ENCODE measurements around the gene ATP4B.

ATP4B gene

DNA sequence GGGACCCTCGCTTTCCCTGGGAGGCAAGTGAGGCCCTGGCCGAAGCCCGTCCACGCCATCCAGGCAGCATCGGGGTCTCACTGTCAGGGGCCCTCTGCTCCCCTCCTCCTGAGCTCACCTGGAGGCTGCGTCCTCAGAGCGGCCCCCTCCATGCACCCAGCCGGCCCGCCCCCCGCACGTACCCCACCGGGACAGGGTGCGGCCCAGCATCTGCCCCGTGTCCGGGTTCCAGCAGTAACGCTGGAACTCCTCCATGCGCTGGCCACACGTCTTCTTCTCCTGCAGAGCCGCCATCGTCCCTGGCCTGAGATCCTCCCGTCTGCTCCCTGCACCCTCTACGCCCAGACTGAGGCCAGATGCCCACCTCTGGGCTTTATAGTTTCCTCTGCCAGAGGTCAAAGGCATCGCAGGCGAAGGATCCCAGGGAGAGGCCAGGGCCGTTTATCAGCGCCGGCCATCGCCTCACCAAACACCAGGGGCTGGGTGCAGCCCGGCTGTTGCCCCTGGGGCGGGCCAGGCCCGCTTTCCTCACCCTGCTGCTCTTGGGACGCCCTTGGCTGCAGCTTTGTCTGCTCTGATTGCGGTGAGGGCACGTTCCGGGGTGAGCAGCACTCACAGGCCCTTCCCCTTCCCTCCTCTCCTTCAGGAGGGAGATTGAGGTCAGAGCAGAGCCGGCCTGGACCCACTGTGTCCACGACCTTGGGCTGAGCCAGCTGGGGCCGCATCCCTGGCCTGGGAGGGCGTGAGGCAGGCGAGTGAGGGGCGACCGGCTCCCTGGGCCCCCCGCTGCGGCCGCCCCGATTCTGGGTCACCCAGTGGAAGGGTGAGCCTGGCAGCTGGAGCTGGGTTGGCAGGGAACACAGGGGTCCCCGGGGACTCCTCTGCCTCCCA lies at the start of gene ATP4B:
ATP4B (minus strand) TSS at position 348 of the 891 bp plus-strand sequence; CDS start at position 294, 54 bp downstream.
- DNase-seq: no peak

DNA sequence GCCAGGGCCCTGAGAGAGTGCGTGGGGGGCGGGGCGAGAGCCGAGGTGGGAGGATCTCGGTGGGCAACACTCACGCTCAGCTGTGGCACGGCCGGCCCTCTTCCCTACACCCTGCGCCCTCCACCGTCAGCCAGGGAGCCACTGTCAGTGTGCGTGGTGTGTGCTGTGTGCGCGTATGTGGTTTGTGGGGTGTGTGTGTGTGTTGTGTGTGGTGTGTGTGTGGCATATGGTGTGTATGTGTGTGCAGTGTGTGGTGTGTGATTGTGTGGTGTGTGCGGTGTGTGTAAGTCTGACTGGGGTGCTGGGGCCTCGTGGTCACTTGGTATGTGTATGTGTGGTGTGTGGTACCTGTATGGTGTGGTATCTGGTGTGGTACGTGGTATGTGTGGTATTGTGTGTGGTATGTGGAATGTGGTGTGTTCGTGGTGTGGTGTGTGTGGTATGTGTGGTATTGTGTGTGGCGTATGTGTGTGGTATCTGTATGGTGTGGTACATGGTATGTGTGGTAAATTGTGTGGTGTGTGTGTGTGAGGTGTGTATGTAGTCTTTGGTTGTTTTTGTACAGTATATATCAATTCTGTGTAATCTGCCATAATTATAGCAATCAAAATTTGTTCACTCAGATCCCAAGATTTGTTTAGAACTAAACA lies 14.1 kb upstream of the ATP4B start:
- no peak for DNase-seq

DNA sequence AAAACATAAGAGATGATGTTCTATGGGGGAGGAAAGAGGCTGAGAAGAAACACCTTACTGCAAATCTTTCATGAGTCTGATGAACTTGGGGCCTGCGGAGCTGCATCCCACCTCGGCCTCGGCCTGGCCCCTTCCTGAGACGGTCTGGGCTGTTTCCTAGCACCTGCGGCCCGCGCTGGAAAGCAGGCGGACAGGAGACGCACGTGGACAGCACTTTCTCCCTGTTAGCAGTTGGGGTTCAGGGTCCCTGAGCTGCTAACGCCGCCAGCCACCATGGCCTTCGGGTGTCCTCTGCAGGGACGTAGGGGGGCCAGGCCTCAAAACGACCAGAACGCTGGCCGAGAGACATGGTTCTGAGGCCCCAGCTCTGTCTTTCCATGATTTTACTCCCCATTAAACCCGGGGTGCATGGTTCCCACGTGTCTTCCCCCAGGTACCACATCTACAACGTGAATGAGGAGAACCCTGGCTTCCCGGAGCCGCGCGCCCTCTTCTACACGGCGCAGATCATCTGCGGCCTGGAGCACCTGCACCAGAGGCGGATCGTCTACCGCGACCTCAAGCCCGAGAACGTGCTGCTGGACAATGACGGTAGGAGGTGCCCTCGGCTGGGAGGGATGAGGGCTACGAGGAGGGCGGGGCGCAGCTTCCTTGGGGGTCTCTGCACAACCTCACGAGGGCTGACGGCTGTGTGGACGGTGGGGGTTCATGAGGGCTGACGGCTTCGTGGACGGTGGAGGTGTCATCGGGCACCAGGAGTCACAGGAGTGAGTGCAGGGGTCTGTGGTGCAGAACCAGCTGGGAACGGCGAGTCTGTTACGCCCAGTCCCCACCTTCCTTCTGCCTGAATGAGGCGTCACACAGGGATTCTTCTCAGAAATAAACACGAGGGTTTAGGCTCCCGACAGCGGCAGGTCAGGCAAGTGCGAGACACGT lies 13.3 kb upstream of the ATP4B start:
- no peak for DNase-seq

DNA sequence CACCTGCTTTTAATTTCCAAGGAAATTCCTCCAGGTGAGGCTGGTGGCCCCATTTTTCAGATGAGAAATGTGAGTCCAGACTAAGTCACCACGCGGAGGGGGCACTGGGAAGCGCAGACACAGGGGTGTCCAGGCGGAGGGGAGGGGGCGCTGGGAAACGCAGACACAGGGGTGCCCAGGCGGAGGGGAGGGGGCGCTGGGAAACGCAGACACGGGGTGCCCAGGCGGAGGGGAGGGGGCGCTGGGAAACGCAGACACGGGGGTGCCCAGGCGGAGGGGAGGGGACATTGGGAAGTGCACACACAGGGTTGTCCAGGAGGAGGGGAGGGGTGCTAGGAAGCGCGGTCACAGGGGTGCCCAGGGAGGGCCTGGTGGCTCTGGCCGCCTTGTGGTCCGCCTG lies 12.5 kb upstream of the ATP4B start:
- no peak for DNase-seq

DNA sequence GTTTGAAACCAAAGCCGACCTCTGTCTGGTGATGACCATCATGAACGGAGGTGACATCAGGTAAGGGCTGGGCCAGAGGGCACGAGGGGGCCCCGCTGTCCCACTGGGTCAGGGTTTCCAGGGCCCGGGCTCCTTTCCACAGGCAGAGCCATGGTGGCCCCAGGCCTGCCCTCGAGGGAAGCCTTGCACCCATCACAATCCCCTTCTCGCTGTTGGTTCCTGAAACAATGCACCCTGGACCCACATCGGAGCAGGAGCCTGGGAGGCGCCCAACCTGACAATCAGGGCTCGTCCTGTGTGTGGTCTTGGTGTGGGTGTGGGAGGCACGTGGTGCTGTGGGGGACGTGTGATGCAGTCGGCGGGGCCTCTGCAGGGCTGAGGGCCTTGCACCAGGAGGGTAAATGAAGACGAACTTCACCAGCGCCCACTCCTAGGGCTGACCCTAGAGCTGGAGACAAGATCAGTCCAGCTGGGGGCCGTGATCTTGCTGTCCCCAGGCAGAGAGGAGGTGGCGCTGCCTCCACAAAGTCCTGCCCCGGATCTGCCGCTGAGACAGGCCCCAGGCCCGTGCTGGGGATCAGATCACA lies 11.8 kb upstream of the ATP4B start:
- no peak for DNase-seq

DNA sequence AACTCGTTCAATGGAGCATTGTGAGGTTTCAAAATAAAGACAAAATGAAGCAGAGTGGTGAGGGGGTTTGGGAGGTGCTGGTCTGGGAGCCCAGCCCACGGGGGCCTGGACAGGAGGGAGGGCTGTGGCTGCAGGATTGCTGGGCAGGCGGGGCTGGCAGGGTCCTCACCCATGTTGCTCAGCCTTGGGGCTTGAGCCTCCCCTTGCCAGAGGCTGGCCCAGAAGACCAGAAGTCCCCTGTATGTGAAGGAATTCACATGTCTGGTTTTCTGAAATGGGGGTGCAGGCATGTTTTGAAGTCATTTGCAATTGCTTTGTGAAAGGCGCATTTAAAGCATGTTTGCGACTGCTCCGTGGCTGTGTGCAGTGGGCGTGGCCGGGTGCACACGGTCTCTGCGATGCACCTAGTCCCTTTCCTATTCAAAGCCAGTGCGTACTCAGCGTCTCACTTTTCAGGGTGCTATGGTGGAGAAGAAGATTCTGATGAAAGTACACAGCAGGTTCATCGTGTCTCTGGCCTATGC lies 11.3 kb upstream of the ATP4B start:
- DNase-seq: no peak

DNA sequence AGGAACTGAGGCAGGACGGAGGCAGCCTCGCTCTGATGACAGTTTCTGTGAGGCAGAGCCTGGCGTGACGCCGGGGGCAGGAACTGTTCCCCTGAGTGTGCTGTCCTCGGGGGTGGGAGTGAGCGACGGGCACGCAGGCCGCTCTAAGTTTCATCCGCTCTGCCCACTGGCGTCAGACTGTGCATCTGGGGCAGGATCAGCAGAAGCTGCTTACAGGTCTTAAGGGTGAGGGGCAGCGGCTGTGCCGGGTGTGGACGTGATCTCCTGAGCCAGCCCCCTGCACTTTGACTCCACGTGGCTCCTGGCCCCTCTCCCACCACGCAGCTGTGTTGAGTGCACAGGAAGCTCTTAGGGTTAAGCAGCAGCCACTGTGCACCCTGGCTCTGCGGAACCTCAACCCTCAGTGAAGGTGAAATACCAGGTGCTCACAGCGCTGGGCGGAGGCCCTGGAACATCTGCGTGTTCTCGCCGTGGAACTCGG lies 10.5 kb upstream of the ATP4B start:
- no peak for DNase-seq

DNA sequence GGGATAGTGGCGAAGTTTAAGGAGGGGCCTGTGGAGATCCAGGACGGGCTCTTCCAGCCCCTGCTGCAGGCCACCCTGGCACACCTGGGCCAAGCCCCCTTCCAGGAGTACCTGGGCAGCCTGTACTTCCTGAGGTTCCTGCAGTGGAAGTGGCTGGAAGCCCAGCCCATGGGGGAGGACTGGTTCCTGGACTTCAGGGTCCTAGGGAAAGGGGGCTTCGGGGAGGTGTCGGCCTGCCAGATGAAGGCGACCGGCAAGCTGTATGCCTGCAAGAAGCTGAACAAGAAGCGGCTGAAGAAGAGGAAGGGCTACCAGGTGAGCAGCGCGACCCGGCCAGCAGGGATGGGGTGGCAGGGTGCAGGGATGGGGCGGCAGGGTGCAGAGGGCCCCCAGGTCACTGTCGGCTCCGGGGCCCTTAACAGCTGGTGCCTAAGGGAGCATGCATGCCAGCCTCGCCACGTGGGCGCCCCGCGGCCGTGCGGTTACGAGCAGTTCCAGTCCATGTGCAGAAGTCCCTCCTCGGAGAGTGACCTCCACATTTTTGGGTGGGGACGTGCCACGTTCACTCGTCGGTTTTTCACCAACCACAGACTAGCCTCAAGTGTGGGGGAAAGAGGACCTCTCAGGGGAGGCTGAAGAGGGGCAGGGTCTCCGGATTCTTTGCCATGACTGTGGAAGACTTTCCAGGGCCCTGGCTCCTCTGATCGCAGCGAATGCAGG lies 9.9 kb upstream of the ATP4B start:
- no peak for DNase-seq

DNA sequence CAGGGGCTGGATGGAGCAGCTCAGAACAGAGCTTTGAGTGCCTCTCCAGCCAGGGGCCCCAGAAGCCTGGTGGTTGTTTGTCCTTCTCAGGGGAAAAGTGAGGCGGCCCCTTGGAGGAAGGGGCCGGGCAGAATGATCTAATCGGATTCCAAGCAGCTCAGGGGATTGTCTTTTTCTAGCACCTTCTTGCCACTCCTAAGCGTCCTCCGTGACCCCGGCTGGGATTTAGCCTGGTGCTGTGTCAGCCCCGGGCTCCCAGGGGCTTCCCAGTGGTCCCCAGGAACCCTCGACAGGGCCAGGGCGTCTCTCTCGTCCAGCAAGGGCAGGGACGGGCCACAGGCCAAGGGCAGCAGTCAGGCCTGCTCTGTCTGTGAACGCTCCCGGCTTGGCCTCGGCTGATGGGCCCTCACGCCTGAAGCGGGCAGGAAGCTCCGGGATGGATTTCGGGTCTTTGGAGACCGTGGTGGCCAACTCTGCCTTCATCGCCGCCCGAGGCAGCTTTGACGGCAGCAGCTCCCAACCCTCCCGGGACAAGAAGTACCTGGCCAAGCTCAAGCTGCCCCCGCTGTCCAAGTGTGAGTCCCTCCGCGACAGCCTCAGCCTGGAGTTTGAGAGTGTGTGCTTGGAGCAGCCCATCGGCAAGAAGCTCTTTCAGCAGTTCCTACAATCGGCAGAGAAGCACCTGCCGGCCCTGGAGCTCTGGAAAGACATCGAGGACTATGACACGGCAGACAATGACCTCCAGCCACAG lies 9.1 kb upstream of the ATP4B start, which contains the start of gene GRK1:
GRK1 (plus strand) TSS at position 269 of the 751 bp plus-strand sequence; CDS start at position 437, 168 bp downstream.
- no peak for DNase-seq

DNA sequence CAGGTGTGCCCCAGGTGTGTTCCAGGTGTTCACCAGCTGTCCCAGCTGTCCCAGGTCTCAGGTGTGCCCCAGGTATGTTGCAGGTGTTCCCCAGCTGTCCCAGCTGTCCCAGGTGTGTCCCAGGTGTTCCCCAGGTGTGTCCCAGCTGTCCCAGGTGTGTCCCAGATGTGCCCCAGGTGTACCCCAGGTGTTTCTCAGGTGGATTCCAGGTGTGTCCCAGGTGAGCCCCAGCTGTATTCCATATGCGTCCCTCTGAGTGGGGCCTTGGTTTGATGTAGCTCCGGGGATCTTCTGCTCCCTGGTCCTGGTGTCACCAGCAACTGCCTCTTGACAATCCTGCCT lies 8.3 kb upstream of the ATP4B start:
- no peak for DNase-seq

DNA sequence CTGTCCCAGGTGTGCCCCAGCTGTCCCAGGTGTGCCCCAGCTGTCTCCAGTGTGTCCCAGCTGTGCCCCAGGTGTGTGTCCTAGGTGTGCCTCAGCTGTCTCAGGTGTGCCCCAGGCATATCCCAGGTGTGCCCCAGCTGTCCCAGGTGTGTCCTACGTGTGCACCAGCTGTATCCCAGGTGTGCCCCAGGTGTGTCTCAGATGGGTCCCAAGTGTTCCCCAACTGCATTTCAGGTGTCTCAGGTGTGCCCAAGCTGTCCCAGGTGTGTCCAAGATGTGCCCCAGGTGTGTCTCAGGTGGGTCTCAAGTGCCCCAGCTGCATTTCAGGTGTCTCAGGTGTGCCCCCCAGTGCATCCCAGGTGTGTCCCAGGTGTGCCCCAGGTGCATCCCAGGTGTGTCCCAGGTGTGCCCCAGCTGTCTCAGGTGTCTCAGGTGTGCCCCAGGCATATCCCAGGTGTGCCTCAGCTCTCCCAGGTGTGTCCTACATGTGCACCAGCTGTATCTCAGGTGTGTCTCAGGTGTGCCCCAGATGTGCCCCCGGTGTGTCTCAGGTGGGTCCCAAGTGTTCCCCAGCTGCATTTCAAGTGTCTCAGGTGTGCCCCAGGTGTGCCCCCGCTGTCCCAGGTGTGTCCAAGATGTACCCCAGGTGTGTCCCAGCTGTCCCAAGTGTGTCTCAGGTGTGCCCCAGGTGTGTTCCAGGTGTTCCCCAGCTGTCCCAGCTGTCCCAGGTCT lies 7.8 kb upstream of the ATP4B start:
- no peak for DNase-seq

DNA sequence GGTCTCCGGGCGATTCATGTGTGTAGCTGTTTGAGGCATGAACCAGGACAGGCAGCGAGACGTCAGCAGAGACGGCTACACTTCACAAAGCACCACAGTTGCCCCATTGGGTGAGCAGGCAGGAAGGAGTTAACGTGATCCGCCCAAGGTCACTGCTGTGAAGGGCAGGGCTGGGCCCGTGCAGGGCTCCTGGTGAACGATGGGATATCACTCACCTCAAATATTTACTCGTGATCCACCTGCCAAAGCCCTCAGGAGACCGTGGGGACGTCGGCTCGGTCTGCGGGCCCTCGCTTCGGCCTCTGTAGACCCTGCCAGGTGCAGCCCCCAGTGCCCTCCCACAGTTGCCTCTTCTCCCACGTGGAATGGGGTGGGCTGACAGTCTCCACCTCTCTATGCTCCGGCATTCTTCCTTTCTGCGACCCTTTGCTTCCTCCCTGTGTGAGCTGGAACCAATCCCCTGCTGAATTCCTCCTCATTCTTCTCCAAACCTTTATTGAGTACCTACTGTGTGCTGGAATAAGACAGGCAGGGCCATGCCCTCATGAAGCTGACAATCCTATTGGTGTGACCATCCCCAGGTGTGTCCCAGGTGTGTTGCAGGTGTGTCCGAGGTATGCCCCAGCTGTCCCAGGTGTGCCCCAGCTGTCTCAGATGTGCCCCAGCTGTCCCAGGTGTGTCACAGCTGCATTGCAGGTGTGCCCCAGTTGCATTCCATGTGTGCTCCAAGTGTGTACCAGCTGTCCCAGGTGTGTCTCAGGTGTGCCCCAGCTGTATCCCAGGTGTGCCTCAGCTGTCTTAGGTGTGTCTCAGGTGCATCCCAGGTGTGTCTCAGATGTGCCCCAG lies 7.0 kb upstream of the ATP4B start:
- no peak for DNase-seq

DNA sequence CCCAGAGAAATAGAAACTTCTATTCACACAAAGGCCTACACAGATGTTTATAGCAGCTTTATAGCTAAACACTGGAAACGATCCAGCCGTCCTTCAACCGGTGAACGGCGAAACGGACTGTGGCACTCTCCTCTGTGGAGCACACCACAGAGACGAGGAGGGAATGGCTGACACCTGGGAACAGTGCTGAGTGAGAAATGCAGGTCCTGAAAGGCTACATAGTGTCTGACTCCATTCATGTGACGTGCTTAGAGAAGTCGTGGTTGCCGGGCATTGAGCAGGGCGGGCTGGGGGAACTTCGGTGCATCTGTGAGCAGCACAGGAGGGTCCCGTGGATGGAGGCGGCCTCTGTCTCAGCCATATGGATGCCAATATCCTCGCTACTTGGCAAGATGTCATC lies 5.9 kb upstream of the ATP4B start:
- DNase-seq: no peak

DNA sequence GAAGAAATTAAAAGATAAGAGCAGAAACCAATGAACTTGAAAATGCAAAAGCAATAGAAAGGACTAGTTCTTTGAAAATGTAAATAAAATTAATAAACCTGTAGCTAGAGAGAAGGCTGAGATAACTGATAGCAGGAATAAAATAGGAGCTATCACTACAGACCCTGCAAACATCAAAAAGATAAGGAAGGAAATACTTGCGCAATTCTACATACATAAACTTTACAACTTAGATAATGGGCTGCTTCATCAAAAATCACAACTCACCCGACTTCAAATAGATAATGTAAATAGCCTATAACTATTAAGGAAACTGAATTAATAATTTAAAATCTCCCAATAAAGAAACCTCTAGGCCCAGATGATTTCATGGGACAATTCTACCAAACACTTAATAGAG lies 3.5 kb upstream of the ATP4B start:
- DNase-seq: no peak

DNA sequence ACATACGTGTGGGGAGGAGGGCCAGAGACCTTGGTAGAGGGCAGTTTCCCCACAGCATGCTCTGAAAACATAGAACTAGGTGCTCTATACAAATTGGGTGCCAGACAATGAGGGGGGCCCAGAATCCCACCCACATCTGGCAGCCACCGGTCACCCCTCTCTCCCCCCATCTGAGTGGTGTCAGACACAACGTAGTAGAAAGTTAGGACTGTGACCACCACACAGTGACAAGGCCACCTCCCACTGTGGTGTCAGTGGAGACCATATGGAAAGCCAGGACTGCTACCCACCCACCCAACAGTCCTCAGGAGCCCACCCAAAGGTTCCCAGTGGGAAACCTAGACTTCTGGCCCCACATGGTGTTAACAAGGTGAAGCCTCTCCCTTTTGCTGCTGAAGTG lies 2.1 kb upstream of the ATP4B start:
- DNase-seq: no peak

DNA sequence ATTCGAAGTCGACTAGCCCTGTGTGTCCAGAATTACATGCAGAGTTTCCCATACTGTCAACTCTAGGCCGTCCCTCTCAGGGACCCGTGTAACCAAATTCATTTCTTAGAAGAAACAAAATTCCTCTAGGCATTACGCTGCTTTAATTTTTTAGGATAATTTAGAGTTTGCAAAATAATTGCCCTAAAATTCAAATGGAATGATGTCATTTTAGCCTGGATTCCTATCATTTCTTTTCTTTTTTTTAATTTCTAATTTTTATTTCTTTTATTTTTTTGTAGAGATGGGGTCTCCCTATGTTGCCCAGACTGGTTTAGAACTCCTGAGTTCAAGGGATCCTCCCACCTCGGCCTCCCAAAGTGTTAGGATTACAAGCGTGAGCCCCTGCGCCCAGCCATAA lies 1.3 kb upstream of the ATP4B start:
- no peak for DNase-seq

DNA sequence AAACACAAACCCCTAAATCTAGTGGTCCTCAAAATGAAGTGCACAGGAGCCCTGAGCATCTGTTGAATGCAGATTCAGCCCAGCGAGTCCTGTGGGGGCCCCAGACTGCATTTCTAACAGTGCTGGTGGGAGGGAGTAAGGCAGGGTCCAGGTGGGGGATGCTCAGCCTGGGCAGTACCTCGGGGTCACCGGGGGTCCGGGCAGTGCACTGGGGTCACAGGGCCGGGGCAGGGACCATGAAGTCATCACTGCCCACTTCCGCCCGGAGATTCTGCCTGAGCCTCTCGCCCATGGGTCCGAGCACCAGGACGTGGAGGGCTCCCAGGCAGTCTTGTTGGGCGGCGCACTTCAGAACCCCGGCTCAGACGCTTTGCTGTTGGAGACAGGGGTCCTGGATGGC lies 838 bp upstream of the ATP4B start:
- DNase-seq: no peak

DNA sequence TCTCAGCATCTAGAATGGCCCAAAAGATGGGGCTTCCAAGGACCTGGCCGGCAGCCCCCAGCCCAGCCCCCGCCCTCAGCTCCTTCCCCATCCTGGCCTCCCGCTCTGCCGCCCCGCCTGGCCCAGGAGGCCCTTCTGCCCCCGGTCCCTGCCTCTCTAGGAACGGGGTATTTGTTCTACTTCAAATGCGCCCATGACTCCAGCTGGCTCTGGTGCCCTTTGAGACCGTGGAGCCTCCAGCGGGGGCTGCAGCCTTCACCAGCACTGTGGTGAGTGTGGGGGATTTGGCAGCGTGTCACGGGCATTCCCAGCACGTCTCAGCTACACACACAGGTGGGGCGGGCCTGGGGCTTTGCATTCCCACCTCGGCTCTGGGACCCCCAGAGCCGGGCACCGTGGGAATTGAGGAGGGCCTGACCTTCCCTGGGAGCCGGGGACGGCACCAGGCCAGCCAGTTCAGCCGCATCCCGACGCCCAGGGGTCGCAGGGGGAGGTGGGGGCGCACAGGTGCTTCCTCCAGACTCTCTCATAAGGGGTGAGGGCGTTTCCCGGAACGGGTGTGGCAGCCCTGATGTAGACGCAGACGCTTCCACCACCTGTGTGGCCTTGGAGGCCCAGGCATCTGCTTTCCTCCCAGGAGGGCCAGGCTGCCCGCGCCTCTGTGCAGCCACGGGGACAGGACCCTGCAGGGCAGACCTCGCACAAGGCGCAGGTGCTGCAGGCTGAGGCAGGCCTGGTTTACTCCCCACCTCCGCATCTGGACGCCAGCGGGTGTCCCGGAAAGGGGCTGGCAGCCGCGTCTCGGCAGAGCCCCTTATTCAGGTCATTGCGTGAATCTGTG lies 947 bp downstream of the ATP4B start:
- DNase-seq: no peak

All from NCI-H2227 treated with DMSO at 0.1 percent for 48 hours (cell line).